ENCODE measurements around the gene TMEM132D. TPM values are rescaled to one million over a fixed set of nuclear protein-coding genes. Genes with fewer than 3 reads are reported as not detected.

TMEM132D gene
- total and polyA plus RNA-seq, 8 donors, result 0.19 to 2.8 (median 0.46) TPM

DNA sequence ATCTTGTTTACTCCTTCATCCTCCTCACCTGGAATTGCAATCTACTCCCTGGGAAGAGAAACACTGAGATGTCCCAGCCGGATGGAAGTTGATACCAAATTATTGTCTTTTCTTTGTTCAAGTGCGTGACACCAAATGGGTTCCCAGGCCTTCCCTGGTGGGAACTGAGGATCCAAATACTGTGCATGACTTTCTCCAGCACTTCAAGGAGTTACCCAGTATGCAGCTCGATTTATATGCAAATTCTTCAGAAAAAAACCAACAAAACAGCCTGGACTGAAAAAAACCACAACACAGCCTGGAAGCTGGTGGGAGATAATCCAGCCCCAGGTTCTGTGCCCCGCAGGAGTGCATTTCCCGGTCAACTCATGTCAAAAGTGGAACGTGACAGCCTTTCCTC, 740.0 kb downstream of the TMEM132D start:
- DNase-seq, result no peak
- Histone ChIP-seq H3K27ac (no peak overlapping the region), H3K9me3 (no peaks in the 10 kb centered on the region), H3K27me3 (peaks cover 0 to 3% (median 1%) of the 10 kb centered on the region in 4 donors), H3K4me1 (no peaks in the 10 kb centered on the region), H3K4me3 (no peak overlapping the region), H3K36me3 (no peaks in the 10 kb centered on the region)
- no peak for ATAC-seq
- TF ChIP-seq, protein P1, sequence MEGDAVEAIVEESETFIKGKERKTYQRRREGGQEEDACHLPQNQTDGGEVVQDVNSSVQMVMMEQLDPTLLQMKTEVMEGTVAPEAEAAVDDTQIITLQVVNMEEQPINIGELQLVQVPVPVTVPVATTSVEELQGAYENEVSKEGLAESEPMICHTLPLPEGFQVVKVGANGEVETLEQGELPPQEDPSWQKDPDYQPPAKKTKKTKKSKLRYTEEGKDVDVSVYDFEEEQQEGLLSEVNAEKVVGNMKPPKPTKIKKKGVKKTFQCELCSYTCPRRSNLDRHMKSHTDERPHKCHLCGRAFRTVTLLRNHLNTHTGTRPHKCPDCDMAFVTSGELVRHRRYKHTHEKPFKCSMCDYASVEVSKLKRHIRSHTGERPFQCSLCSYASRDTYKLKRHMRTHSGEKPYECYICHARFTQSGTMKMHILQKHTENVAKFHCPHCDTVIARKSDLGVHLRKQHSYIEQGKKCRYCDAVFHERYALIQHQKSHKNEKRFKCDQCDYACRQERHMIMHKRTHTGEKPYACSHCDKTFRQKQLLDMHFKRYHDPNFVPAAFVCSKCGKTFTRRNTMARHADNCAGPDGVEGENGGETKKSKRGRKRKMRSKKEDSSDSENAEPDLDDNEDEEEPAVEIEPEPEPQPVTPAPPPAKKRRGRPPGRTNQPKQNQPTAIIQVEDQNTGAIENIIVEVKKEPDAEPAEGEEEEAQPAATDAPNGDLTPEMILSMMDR (IDR thresholded peaks at IDR 0.05), result no peak
- intact Hi-C loops (cut with DNase I), result no loop called here
- WGBS, 2 donors, result 36 to 38% methylated on average over 6 of the region's 6 CpGs
- FAIRE-seq, result no peak

DNA sequence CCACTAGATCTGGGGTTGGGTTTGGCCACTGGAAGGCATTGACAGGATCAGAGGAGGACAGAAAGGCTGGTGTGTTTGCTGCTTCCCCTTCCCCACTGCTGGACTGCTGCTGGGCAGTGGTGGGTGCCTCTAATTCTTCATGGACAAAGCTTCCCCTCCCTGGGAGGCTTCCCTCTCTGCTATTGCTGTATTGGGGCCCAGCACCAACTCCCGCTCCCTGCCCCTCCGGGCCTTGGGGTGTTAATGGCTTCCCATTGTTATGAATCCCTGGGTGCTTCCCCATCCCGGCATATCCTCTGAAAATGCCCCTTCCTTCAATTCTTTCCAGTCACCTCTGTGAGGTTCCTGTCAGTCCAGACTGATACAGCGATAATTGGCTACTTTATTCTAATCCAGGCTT, 740.4 kb downstream of the TMEM132D start:
- FAIRE-seq (no peak), ATAC-seq (no peak), DNase-seq (no peak)
- 31 to 42% methylated on average over 4 of the region's 4 CpGs for WGBS, 2 donors
- TF ChIP-seq, protein P1 (IDR thresholded peaks at IDR 0.05), result no peak
- Histone ChIP-seq H3K9me3 (no peaks in the 10 kb centered on the region), H3K27ac (no peak overlapping the region), H3K27me3 (peaks cover 0 to 3% (median 1%) of the 10 kb centered on the region in 4 donors), H3K4me1 (no peaks in the 10 kb centered on the region), H3K4me3 (no peak overlapping the region), H3K36me3 (no peaks in the 10 kb centered on the region)
- intact Hi-C loops (cut with DNase I), result no loop called here

DNA sequence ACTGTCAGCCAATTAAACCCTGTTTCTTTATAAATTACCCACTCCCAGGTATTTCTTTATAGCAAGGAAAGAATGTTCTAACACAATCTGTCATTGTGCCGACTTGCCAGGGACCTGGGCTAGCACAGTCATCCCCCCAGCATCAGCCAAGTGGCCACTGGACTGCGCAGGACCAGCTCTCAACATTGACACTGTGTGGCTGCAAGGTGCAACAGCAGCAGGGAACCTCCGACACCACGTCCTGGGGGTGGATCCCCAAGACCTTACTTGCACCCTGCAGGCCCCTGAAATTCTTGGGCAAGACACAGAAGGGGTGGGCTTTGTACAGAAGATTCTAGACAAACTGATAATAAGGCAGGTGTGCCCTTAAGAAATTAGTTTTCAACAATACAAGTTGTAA, 741.0 kb downstream of the TMEM132D start:
- Histone ChIP-seq H3K36me3 (no peaks in the 10 kb centered on the region), H3K27me3 (peaks cover 0 to 3% (median 1%) of the 10 kb centered on the region in 4 donors), H3K4me3 (no peak overlapping the region), H3K9me3 (no peaks in the 10 kb centered on the region), H3K4me1 (no peaks in the 10 kb centered on the region), H3K27ac (no peak overlapping the region)
- FAIRE-seq, result no peak
- TF ChIP-seq, protein P1 (IDR thresholded peaks at IDR 0.05), result no peak
- intact Hi-C loops (cut with DNase I), result no loop called here
- no peak for DNase-seq
- no peak for ATAC-seq
- 64 to 69% methylated on average over 4 of the region's 4 CpGs for WGBS, 2 donors

DNA sequence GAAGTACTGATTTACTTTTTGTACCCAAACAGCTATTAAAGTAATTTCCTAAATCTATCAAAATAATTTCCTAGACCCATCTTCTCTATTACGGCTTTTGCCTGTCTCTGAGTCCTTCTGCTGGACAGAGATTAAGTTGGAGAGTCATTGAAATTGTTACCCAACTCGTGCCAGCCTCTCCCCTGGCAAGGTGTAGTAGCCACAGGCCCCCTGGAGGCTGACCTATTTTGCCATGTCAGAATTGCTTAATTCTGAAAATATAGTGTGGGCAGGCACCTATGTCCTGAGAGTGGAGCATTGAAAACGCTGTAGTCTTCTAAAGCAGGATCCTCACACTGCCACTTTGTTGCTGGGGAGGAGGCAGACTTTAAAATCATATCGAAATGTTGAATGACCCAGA, 742.3 kb downstream of the TMEM132D start:
- ATAC-seq (no peak), FAIRE-seq (no peak), DNase-seq (no peak)
- Histone ChIP-seq H3K27me3 (peaks cover 0 to 3% (median 1%) of the 10 kb centered on the region in 4 donors), H3K36me3 (no peaks in the 10 kb centered on the region), H3K9me3 (no peaks in the 10 kb centered on the region), H3K4me1 (no peaks in the 10 kb centered on the region), H3K4me3 (no peak overlapping the region), H3K27ac (no peak overlapping the region)
- intact Hi-C loops (cut with DNase I), result no loop called here
- 25 to 29% methylated on average over 4 of the region's 4 CpGs for WGBS, 2 donors
- TF ChIP-seq, protein P1 (IDR thresholded peaks at IDR 0.05), result no peak

DNA sequence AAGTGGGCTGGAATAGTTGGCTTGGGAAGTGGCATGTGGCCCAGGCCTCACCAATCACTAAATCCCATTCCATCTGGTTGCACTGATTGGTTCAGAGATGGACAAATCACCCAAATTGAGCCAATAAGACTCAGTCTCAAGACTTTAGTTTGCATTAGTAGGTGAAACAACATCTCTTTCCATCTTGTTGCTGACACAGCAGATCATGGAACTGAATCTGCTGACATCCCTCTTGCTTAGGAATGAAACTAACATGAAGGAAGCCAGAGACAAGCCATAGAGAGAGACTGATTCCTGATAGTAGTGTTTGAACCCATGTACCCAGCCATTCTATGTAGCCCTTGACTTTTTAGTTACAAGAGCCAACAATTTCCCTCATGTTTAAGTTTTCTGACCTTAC, 743.5 kb downstream of the TMEM132D start:
- ATAC-seq (no peak), FAIRE-seq (no peak)
- H3K27ac ChIP-seq, result no peak overlapping the region

More for the DNA sequence above, 743.5 kb downstream of the TMEM132D start:
- intact Hi-C loops (cut with DNase I), result no loop called here
- Histone ChIP-seq H3K27me3 (peaks cover 0 to 3% (median 1%) of the 10 kb centered on the region in 4 donors), H3K4me3 (no peak overlapping the region), H3K9me3 (no peaks in the 10 kb centered on the region), H3K36me3 (no peaks in the 10 kb centered on the region), H3K4me1 (no peaks in the 10 kb centered on the region)
- TF ChIP-seq, protein P1 (IDR thresholded peaks at IDR 0.05), result no peak
- DNase-seq, result no peak
